HepG2 (cell line): ENCODE data around the gene UBAP1L. TPM values are rescaled to one million over a fixed set of nuclear protein-coding genes. Genes with fewer than 3 reads are reported as not detected.

ENCODE experiments used
- AHDC1 ChIP-seq: sonication (generic); formaldehyde crosslinking; IDR thresholded peaks from 2 replicates; pipeline ENCODE4 v1.5.1; 2020; ENCODE audit warnings: mild to moderate bottlenecking, missing genetic modification reagents, borderline replicate concordance
- BORCS8-MEF2B ChIP-seq: sonication (generic); formaldehyde crosslinking; IDR thresholded peaks from 2 replicates; pipeline ENCODE4 v1.8.0; 2022; ENCODE audit warnings: mild to moderate bottlenecking, missing genetic modification reagents
- FOSL2 ChIP-seq: sonication (generic); formaldehyde crosslinking; IDR thresholded peaks from 2 replicates; pipeline ENCODE4 v1.4.0; 2020; ENCODE audit warnings: missing genetic modification reagents
- HNRNPL ChIP-seq: fragments of 200-400 bp; formaldehyde crosslinking; IDR thresholded peaks from 2 replicates; pipeline ENCODE4 v1.6.1; 2017; ENCODE audit warnings: mild to moderate bottlenecking, low read depth, low read length
- JDP2 ChIP-seq: sonication (generic); formaldehyde crosslinking; IDR thresholded peaks from 2 replicates; pipeline ENCODE4 v1.8.1; 2022; ENCODE audit warnings: missing genetic modification reagents, borderline replicate concordance
- NBN ChIP-seq: fragments of 450-650 bp; conservative IDR thresholded peaks from 2 replicates; pipeline ENCODE4 v1.6.1; 2017
- NFRKB ChIP-seq: fragments of 450-650 bp; IDR thresholded peaks from 2 replicates; pipeline ENCODE4 v1.6.1; 2017
- PHF20 ChIP-seq: sonication (generic); formaldehyde crosslinking; IDR thresholded peaks from 2 replicates; pipeline ENCODE4 v1.5.0; 2020; ENCODE audit warnings: mild to moderate bottlenecking, missing genetic modification reagents
- SETDB1 ChIP-seq: sonication (generic); formaldehyde crosslinking; IDR thresholded peaks from 2 replicates; pipeline ENCODE4 v1.5.1; 2020; ENCODE audit warnings: missing genetic modification reagents, mild to moderate bottlenecking, borderline replicate concordance
- SIX4 ChIP-seq: sonication (generic); formaldehyde crosslinking; IDR thresholded peaks from 2 replicates; pipeline ENCODE4 v1.4.0; 2020; ENCODE audit warnings: missing genetic modification reagents
- TSC22D2 ChIP-seq: sonication (generic); formaldehyde crosslinking; IDR thresholded peaks from 2 replicates; pipeline ENCODE4 v1.5.1; 2020; ENCODE audit warnings: missing genetic modification reagents, mild to moderate bottlenecking, borderline replicate concordance
- ZFP36 ChIP-seq: fragments of 150-350 bp; IDR thresholded peaks from 2 replicates; pipeline ENCODE4 v1.6.1; 2018; ENCODE audit warnings: borderline replicate concordance, low read length, low read depth; ENCODE audit not compliant: partially characterized antibody
- ZNF546 ChIP-seq: sonication (generic); formaldehyde crosslinking; conservative IDR thresholded peaks from 2 replicates; pipeline ENCODE4 v1.8.1; 2023; ENCODE audit warnings: mild to moderate bottlenecking, missing genetic modification reagents
- ZNF775 ChIP-seq: sonication (generic); formaldehyde crosslinking; IDR thresholded peaks from 2 replicates; pipeline ENCODE4 v1.4.0; 2020; ENCODE audit warnings: missing genetic modification reagents, mild to moderate bottlenecking, moderate library complexity, borderline replicate concordance
- polyA plus RNA-seq, 8 experiments: library from polyadenylated mRNA; depleted of rRNA in 3 of 8; stranded (reverse) in 7 of 8; unstranded in 1 of 8; fragments of >200 nt; fragmentation: Illumina TruSeq in 4 of 8; extraction: Trizol in 4 of 8; gene quantifications; 2 replicates each; pipeline versions ENCODE4 v1.2.1 to v1.2.3, GENCODE V29; 2011 to 2016; ENCODE audit warnings: low read depth in 4 of 8, missing spikeins in 1 of 8, mixed read lengths in 1 of 8; ENCODE audit not compliant: insufficient read depth in 1 of 8
- total RNA-seq, 5 experiments: library from RNA; depleted of rRNA; stranded (reverse); fragments of >200 nt; fragmentation: Illumina TruSeq; extraction: Trizol; gene quantifications; 2 replicates each; pipeline ENCODE4 v1.2.3, GENCODE V29; 2016; ENCODE audit warnings: low read depth in 1 of 5
- TF ChIP-seq, protein P1 (sequence below): IDR thresholded peaks from 2 replicates; pipeline ENCODE4 v1.6.1; 2018; ENCODE audit warnings: missing genetic modification reagents, mild to moderate bottlenecking, missing compliant biosample characterization

UBAP1L gene
- total and polyA plus RNA-seq, 2 of the 13 experiments (the other 11 are each of a cell fraction or from before 2014, with no cell fraction given): 0.86 to 1.4 TPM

DNA sequence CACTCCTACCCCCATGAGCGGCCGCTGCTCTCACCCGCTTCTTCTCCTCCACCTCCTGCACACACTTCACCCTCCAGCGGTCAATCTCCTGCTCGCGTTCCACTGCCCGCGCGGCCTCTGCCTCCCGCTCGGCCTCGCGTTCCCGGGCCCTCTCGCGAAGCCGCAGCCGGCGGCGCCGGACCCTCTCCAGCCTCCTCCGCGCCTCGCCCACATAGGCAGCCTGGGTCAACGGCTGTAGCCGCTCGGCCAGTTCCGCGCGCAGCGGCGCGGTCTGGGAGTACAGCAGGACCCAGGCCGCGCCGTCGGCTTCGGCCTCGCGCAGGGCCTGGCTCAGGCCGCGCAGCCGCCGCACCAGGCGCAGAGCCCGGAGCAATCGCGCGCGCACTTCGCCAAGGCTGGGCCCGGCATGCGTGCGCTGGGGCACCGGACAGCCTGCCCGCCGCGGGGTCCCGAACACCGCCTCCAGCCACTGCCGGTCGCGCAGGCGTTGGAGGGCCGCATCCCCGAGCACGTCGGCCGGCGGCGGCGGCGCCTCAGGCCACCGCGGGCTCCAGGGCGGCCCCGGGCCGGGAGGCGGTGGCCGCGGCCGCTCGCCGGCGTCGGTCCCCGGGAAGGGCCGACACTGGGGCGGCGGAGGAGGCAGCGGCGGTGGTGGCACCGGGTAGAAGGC, 18.0 kb upstream of the UBAP1L start (continued):
- TF ChIP-seq SIX4 (CRISPR knock-in tag) (no peak), TSC22D2 (CRISPR knock-in tag) (no peak), BORCS8-MEF2B (CRISPR knock-in tag) (0 out of 2 replicates have a peak, but pooled peaks have one; percentile 41), AHDC1 (CRISPR knock-in tag) (no peak), FOSL2 (CRISPR knock-in tag) (no peak), NFRKB (no peak), ZNF546 (no peak), SETDB1 (CRISPR knock-in tag) (no peak), NBN (no peak), PHF20 (CRISPR knock-in tag) (no peak), ZNF775 (no peak), ZFP36 (no peak), JDP2 (no peak), HNRNPL (no peak)
- TF ChIP-seq, protein P1, sequence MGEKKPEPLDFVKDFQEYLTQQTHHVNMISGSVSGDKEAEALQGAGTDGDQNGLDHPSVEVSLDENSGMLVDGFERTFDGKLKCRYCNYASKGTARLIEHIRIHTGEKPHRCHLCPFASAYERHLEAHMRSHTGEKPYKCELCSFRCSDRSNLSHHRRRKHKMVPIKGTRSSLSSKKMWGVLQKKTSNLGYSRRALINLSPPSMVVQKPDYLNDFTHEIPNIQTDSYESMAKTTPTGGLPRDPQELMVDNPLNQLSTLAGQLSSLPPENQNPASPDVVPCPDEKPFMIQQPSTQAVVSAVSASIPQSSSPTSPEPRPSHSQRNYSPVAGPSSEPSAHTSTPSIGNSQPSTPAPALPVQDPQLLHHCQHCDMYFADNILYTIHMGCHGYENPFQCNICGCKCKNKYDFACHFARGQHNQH (CRISPR knock-in tag): no peak
